ENCODE data around the gene LYPD4.

Gene LYPD4

GRCh38 chr19:41866284-41866683 lies 21.8 kb upstream of the LYPD4 start:
- Histone ChIP-seq H3K36me3 (replicated peaks; ENCODE audit: insufficient read depth, low read length) (peaks cover 21% of the 10 kb centered on the region), H3K4me2 (ENCODE audit: low read depth, low read length) (no peak overlapping the region; the same call in 1 of the 2 replicates), H3K9ac (ENCODE audit: low read length) (no peak overlapping the region), H3K9me3 (replicated peaks; ENCODE audit: insufficient read depth, low read length) (no peaks in the 10 kb centered on the region), H3K27me3 (replicated peaks; ENCODE audit: insufficient read depth, low read length) (no peaks in the 10 kb centered on the region), H3K79me2 (ENCODE audit: low read length) (peaks cover 83% of the 10 kb centered on the region), H3K4me3 (ENCODE audit: low read length) (no peak overlapping the region), H4K20me1 (ENCODE audit: insufficient read depth, low read length) (peaks cover 43% of the 10 kb centered on the region), H2AFZ (ENCODE audit: low read length) (no peak overlapping the region), H3K9me2 (replicated peaks; ENCODE audit: insufficient read depth, low read length) (no peaks in the 10 kb centered on the region), H3K27ac (ENCODE audit: low read length) (no peak overlapping the region; the same call in 1 of the 2 replicates), H3K4me1 (ENCODE audit: low read length) (peaks cover 86% of the 10 kb centered on the region), H3F3A (ENCODE audit: insufficient read depth, low read length) (peaks cover 75% of the 10 kb centered on the region)
- no peak for DNase-seq
- TF ChIP-seq CTCF (IDR thresholded peaks at IDR 0.05; ENCODE audit: low read length) (no peak), EZH2phosphoT487 (IDR thresholded peaks at IDR 0.05; ENCODE audit: low read length) (no peak), EZH2 (optimal IDR thresholded peaks at IDR 0.05; ENCODE audit: low read depth, low read length) (no peak)

GRCh38 chr19:41864374-41864773 lies 19.9 kb upstream of the LYPD4 start:
- peak overlapping the region; percentile 2; the same call in 1 of the 2 replicates for H3K27ac ChIP-seq (ENCODE audit: low read length)

GRCh38 chr19:41863209-41863931 lies 18.9 kb upstream of the LYPD4 start:
- peaks cover 48% of the 10 kb centered on the region for H3F3A ChIP-seq (ENCODE audit: insufficient read depth, low read length)
- H3K4me2 ChIP-seq (ENCODE audit: low read depth, low read length), result peak overlapping the region; percentile 87; the same call in 1 of the 2 replicates

More at GRCh38 chr19:41864374-41864773, 19.9 kb upstream of the LYPD4 start:
- Histone ChIP-seq H4K20me1 (ENCODE audit: insufficient read depth, low read length) (peaks cover 38% of the 10 kb centered on the region), H3K4me2 (ENCODE audit: low read depth, low read length) (peak overlapping the region; percentile 1), H3K9me3 (replicated peaks; ENCODE audit: insufficient read depth, low read length) (no peaks in the 10 kb centered on the region), H3F3A (ENCODE audit: insufficient read depth, low read length) (peaks cover 57% of the 10 kb centered on the region), H3K27me3 (replicated peaks; ENCODE audit: insufficient read depth, low read length) (no peaks in the 10 kb centered on the region), H3K4me1 (ENCODE audit: low read length) (peaks cover 71% of the 10 kb centered on the region), H3K9me2 (replicated peaks; ENCODE audit: insufficient read depth, low read length) (no peaks in the 10 kb centered on the region), H3K36me3 (replicated peaks; ENCODE audit: insufficient read depth, low read length) (peaks cover 17% of the 10 kb centered on the region), H3K79me2 (ENCODE audit: low read length) (peaks cover 91% of the 10 kb centered on the region), H2AFZ (ENCODE audit: low read length) (no peak overlapping the region), H3K9ac (ENCODE audit: low read length) (no peak overlapping the region), H3K4me3 (ENCODE audit: low read length) (no peak overlapping the region)
- DNase-seq, result no peak
- TF ChIP-seq EZH2phosphoT487 (IDR thresholded peaks at IDR 0.05; ENCODE audit: low read length) (no peak), CTCF (IDR thresholded peaks at IDR 0.05; ENCODE audit: low read length) (no peak), EZH2 (optimal IDR thresholded peaks at IDR 0.05; ENCODE audit: low read depth, low read length) (no peak)

More at GRCh38 chr19:41863209-41863931, 18.9 kb upstream of the LYPD4 start:
- H3K9me3 ChIP-seq (replicated peaks; ENCODE audit: insufficient read depth, low read length), result no peaks in the 10 kb centered on the region
- H3K4me3 ChIP-seq (ENCODE audit: low read length), result no peak overlapping the region
- H3K79me2 ChIP-seq (ENCODE audit: low read length), result peaks cover 81% of the 10 kb centered on the region
- TF ChIP-seq EZH2 (optimal IDR thresholded peaks at IDR 0.05; ENCODE audit: low read depth, low read length) (no peak), EZH2phosphoT487 (IDR thresholded peaks at IDR 0.05; ENCODE audit: low read length) (no peak), CTCF (IDR thresholded peaks at IDR 0.05; ENCODE audit: low read length) (no peak)
- H2AFZ ChIP-seq (ENCODE audit: low read length), result no peak overlapping the region
- H3K27ac ChIP-seq (ENCODE audit: low read length), result no peak overlapping the region; the same call in 1 of the 2 replicates
- no peaks in the 10 kb centered on the region for H3K9me2 ChIP-seq (replicated peaks; ENCODE audit: insufficient read depth, low read length)
- peaks cover 29% of the 10 kb centered on the region for H4K20me1 ChIP-seq (ENCODE audit: insufficient read depth, low read length)
- H3K27me3 ChIP-seq (replicated peaks; ENCODE audit: insufficient read depth, low read length), result no peaks in the 10 kb centered on the region
- no peak overlapping the region for H3K9ac ChIP-seq (ENCODE audit: low read length)
- H3K4me1 ChIP-seq (ENCODE audit: low read length), result peaks cover 65% of the 10 kb centered on the region
- H3K36me3 ChIP-seq (replicated peaks; ENCODE audit: insufficient read depth, low read length), result peaks cover 12% of the 10 kb centered on the region; the same call in 1 of the 2 replicates
- no peak for DNase-seq
